Activated CD4-positive, alpha-beta T cell treated with anti-CD3 and anti-CD28 coated beads, Interleukin-2, amount 50 U/mL, for 16 hours (primary cell): ENCODE data around the gene VSIR.

Experiments
- DNase-seq: peaks from one replicate; pipeline ENCODE4 v3.0.0-alpha.2; 2020

Gene VSIR

DNA sequence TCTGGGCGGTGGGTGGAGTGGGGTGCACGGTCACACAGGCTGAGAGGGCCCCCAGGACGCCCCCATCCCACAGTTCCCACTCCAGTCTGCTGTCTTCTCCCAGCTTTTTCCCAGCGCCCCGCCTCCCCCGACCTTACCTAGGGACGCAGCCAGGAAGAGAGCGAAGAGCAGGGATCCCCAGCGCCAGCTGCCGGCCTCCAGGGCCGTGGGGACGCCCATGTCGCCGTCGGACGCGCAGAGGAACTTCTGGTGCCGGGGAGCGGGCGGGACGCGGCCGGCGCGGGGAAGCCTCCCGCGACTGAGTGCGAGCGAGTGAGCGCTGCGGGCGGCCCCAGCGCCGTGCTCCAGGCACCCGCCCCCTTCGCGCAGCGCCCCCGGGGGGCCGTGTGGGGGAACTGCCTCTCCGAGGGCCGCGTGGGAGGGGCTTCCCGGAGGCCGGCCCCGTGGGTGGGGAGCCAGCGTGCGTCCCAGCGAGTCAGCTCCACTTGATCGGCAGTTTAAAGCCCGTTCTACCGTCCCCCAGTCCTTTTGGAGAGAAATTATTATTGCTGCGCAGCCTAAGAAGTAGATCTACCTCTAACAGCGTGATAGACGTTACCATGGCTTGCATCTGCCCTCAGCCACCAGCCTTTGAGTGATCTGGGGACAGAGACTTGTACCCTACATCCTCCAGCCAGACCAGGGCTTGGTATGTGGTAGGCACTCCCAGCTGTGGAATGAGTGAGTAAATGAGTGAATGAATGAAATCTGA lies at the start of gene VSIR:
VSIR (minus strand) TSS at position 300 of the 751 bp plus-strand sequence; CDS start at position 219, 81 bp downstream.
- peak; percentile 88 for DNase-seq

DNA sequence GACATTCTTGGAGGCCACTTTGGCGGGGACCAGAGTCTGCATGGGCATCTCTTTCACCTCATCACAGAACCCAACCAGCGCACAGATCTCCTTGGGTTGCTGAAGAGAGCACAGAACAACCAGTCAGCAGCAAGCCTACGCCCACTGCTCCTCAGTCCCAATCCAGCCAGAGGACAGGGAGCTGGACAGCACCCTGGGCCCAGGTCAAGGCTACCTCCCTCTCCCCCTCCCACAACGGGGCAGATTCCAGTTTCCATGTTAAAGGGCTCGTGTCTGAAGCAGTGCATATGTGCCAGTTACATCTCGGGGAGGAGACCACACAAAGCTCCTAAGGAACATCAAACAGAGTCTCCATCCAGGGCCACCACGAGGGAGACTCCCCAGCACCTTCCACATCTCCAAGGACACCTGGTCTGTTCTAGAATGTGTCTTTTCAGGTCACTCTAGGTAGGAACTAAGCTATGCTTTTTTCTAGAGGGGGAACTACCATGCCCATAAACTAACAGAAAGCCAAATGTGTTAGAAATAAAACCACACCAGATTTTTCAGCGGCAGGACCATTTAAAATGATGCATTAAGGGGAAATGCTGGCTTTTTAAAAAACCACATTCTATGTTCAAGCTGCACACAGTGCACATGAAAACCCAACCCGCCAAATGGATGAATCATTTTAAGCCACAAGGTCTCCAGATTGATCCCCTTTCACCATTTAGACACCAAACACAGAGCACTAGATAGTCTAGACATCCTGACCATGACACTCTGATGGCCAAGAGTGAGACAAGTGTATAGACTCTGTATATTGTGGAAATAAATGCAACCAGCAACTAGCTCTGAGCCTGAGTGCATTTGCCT lies 48.8 kb upstream of the VSIR start:
- DNase-seq: peak; percentile 57

DNA sequence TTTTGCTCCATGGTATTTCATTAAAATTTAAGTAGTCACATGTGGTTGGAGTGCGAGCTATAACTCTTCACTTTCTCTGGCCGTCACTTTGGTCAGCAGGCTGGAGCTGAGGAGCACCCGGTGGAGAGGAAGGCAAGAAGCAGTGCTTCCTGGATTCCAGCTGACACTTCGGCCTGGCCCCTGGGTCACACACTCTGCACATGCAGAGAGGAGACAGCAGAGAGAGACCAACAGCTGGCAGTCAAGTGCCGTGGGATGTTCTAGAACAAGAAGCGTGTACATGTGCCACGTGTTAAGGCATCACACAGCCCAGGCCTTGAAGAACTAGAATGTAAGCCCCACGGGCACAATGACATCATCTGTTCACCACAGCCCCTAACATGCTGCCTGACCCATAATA lies 47.6 kb upstream of the VSIR start:
- no peak for DNase-seq

DNA sequence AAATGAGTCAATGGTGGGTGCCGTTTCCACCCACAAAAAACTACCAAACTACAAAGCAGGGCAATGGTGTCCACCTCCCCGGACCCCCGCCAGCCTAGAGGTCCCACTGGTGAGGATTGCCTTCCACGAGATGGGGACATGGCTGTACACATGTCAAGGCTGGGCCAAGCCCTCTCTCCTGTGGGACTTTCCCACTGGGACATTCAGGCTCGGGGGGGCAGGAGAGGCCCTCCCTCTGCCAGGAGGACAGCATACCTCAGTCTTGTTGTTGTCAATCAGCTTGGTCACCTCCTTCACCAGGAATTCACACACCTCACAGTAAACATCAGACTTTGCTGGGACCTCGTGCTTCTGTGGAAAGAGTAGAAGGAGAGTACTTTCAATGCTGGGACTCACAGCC lies 46.7 kb upstream of the VSIR start:
- DNase-seq: no peak

DNA sequence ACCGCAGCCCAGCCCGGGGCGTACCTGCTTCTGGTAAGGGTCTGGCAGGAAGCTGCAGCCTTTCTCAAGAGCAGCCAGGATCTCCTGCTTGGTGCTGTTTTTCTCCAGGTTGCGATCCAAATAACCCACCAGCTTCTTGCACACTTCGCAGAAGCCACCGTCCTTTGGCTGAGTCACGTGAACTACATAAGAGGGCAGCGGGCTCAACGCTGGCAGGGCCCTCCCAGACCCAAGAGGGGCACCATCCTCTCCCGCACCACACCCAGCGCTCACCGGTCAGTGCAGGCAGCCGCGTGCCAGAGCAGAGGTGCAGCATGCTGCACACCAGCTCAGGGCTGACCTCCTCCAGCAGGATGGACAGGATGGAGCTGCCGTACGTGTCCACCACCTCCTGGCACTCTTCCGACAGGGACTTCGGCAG lies 46.1 kb upstream of the VSIR start:
- no peak for DNase-seq

DNA sequence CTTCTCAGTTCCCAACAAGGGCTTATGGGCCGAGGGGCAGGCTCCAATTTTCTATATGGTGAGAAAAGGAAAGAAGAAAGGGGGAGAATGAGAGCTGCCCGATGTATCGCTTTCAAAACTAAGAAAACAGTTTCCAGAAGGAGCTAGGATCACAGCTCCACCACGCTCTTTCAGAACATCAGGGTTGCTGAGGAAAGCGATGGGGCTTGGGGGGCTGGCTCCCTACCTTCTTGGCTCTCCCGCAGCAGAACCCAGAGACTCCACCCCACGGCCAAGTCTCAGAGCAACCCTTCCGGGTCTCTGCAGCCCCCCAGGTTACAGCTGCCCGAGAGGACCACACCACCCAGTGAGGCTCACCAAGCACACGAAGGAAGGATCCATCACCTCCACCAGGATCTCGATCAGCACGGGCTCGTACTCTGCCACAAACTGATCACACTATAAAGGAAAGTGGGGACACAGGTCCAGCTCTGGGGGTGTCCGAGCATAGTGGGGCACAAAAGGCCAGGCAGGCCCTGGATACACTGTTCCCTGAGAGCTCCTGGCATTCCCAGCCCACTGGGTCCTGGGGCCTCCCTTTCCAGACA lies 45.4 kb upstream of the VSIR start:
- DNase-seq: no peak

DNA sequence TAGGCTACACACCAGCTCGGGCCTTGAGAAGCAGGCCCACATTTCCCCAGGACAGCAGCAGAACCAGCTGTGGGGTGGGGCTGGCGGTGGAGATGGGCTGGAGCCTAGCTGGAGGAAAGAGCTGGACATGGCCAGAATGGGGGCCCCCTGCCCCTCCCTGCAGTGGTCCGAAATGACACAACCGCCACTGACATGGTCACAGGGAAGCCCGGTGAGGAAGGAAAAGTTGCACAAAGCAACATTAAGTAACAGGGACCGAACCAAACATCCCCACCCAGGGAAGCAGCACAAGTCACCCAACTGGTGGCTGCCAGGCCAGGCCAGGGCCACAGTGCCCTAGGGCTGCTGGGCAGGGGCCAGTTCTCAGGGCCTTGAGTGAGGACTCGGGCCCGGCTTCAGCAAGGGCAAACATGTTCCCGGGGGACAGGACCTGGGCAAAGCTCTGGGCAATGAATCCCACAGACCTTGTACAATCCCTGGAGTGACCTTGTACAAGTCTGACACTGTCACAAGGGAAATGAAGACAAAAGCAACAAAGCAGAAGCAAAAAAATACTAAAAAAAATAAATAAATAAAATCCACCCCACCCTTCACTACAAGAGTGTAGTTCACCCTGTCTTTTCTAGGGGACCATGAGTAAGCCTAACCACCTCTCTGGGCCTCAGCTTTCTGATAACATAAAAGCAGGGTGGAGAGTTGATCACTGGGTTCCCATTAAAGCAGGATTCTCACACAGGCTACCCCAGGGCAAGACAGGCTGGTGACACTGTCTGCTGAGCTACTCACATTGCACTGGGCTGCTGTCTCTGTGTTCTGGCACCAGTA lies 44.7 kb upstream of the VSIR start:
- DNase-seq: no peak

DNA sequence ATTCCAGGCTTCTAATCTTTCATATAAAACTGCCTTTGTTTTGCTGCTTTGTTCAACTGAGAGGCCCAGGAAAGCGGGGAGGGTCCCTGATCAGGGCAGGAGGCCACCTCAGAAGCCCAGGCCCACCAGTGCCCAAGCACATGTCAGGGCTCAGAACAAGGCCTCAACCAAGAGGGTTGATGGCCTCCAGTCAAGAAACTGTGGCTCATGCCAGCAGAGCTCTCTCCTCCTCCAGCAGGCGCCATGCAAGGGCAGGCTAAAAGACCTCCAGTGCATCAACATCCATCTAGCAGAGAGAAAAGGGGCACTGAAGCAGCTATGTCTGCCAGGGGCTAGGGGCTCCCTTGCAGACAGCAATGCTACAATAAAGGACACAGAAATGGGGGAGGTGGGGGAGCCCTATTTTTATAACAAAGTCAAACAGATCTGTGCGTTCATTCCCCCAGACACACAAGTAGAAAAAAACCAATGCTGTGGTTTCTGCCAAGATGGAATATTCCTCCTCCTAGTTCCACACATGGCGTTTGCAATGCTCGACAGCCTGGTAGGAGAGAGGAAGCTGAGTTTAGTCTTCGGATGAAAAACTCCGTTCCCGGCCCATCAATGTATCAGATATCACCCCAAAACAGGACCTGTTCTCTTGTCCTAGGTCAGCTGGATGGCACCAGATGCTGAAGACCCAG lies 43.8 kb upstream of the VSIR start:
- no peak for DNase-seq

DNA sequence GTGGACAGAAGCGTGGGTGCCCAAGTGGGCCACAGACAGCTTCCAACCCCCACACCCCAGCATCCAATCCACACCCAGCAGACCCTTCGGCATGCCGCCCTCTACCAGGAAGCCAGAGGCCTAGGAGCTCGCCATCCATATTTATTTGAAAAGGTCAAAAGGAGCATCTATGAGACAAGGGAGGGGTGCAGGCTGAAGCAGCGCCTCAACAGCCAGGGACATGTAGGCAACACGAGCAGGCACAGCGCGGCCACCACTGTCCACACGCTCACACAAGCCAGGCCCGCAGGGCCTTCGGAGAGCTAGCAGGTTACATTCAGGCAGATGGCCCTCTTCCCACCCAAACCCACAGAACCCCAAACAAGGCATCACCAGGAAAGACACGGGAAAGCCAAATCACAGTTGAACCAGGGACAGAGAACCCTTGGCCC lies 43.1 kb upstream of the VSIR start:
- no peak for DNase-seq

DNA sequence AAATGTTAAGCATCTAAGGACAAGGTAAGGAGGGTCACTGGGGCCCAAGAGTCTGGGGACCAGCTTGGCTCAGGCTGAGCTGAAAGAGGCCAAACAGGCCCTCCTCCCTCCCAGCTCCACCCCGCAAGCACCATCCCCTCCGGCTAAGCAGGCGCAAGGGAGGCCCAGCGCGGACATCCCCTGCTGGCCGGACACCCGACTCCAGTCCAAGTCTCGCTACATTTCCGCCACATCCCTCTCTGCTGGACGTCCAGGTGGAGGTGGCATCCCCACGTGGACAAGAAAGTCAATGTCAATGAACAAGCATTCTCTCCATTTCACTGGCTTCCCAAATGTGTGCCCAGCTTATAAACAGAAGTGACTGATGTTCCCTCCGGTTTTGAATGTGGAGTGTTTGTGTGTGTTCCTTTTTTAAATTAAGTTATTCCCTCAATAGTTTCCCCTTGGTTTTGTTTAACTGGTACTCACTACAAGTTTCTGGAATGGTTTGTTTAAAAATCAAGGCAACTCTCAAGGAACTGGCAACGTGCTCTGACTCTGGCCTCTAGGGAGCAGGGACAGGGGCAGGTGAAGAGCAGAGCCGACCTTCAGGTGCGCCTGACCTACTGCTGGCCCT lies 42.3 kb upstream of the VSIR start:
- DNase-seq: no peak

DNA sequence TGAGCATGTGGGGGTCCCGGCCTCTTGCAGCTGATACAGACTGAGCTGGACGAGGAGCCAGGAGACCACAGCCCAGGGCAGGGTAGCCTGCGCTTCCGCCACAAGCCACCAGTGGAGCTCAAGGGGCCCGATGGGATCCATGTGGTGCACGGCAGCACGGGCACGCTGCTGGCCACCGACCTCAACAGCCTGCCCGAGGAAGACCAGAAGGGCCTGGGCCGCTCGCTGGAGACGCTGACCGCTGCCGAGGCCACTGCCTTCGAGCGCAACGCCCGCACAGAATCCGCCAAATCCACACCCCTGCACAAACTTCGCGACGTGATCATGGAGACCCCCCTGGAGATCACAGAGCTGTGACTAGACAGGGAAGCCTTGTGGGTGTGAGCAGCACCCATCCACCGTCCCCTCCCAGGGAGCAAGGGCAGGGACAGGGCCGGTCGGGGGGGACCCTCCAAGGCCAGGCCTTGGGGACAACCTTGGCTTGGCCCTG lies 41.6 kb upstream of the VSIR start:
- no peak for DNase-seq

DNA sequence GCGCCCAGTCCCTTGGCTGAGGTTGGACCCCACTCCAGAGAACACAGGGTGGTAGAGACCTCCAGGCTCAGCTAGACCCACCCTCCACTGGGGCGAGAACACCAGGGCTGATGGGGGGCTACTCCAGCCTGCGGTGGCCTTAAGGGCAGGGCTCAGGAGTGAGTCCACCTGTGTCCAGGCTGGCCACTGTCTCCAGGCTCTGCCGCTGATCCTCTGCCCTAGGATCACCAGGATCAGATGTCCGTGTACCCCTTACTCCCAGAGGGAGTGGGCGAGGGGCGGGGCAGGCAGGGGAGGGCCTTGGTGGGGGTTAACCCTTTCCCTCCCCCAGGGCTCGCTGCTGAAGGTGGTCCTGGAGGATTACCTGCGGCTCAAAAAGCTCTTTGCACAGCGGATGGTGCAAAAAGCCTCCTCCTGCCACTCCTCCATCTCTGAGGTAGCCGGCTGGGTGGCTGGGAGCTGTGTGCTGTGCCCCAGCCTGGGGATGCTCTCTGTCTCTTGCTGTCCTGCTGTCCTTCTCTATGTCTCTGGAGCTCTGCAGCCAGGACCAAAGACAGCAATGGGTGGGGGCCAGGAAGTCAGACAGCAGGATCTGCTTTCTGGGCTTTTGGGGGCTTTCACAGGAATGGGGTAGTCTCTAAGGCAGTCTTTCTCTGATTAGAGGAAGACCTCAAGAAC lies 39.7 kb upstream of the VSIR start:
- no peak for DNase-seq

DNA sequence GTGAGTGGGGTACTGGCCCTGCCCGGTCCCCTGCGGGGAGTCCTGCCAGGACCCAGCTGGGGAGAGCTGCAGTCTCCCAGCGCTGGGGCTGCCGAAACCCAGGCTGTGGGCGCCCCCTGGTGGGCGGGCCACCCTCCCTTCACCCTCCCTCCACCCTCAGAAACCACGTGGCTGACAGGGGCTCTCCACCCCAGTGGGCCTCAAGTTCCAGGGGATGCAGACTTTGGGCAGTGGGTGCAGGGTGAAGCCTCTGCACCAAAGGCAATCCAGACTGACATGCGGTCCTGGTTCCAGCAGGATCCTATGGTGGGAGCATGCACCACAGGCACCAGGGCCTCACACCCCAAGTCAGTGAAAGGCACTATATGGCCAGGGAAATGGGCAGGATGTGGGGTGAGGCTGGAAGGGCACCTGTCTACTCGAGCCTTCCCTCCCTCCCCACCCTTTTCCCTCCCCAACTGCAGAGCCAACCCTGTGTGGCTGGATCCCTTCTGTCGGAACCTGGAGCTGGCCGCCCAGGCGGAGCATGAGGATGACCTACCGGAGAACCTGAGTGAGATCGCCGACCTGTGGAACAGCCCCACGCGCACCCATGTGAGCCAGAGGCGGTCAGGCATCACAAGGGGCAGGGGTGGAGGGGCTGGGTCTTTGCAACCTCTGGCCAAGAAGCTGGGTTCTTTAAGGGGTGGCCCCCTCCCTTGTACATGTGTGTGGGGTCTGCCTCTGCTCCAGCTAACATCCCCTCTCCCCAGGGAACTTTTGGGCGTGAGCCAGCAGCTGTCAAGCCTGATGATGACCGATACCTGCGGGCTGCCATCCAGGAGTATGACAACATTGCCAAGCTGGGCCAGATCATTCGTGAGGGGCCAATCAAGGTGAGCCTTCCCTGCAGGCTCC lies 38.9 kb upstream of the VSIR start:
- DNase-seq: peak; percentile 80

DNA sequence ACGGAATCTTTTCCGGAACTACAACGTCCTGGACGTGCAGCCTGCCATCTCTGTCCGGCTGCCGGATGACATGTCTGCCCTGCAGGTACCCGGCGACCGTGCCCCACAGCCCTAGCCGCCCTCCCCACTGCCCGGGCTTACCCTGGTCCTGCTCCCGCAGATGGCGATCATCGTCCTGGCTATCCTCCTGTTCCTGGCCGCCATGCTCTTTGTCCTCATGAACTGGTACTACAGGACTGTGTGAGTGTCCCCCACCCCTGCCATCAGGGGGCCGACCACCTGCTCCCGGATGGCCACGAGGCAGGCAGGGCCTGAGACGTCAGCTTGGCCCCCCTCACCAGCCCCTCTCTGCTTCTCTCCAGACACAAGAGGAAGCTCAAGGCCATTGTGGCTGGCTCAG lies 38.0 kb upstream of the VSIR start:
- DNase-seq: no peak

DNA sequence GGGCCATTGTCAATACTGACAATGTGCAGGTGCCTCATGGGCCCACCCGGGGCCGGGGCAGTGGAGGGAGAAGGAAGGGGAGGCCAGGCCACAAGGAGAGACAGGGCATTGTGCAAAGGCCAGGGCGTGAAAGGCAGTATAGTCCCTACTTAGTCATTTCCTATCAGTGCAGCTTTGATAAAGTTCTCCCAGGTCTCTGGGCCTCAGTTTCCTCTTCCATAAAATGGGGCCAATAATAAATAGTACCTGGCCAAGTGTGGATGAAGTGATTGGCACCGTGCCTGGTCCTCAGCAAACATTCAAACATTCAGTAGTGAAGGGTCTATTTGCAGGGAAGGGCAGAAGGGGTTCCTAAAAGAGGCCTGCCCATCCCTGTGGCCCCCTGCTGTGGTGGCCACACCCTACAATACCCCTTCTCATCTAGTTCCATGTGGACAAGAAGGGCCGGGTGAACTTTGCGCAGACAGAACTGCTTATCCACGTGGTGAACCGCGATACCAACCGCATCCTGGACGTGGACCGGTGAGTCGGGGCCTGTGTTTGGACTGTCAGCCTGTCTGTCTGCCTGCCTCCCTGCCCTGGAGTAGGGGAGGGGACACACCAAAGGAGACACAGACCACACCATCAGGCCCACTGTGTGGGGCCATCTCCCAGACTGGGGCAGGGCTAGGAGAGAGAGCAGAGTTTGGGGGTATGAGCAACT lies 36.9 kb upstream of the VSIR start:
- no peak for DNase-seq

DNA sequence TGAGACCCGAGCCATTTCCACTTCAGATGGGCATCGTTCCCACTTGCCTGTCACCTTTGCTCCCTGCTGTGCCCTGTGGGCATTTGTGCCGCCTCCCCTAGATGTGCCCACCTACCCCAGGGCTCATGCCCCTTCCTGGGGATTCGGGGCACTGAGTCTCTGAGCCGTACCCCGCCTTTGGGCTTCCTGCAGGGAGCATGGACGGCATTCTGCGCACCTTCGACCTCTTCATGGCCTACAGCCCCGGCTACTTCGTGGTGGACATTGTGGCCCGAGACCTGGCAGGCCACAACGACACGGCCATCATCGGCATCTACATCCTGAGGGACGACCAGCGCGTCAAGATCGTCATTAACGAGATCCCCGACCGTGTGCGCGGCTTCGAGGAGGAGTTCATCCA lies 36.3 kb upstream of the VSIR start:
- DNase-seq: no peak

DNA sequence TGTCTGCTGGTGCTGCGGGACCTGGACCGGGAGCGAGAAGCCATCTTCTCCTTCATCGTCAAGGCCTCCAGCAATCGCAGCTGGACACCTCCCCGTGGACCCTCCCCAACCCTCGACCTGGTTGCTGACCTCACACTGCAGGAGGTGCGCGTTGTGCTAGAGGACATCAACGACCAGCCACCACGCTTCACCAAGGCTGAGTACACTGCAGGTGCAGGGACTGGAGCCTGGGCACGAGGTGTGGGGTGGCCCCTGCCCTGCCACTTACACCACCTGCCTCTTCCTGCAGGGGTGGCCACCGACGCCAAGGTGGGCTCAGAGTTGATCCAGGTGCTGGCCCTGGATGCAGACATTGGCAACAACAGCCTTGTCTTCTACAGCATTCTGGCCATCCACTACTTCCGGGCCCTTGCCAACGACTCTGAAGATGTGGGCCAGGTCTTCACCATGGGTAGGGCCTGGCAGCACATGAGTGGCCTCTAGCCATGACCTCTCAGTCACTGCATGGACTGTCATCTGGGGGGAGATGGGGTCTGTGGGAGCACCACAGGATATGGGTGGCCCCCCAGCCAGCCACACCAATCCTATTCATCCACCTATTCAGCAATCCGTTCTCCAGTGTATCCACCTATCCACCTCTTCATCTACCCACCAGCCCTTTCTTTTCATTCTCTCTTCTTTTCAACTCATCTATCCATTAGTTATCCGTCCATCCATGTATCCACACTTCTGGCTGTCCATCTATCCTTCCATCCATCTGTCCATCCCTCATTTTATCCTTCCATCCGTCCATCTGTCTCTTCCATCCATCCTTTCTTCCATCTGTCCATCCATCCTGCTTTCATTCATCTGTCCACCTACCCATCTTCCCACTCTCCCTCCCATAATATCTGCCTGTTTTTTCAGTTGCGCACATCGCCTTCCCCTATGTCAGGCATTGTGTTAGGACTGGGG lies 34.5 kb upstream of the VSIR start:
- no peak for DNase-seq
